Raji (cell line): ENCODE data around the gene DOCK1.

ENCODE experiments used
- POLR2A ChIP-seq: IDR thresholded peaks from 2 replicates; pipeline ENCODE4 v1.6.1; 2011; ENCODE audit warnings: low read depth, low read length, control low read depth; ENCODE audit not compliant: insufficient read depth

Gene DOCK1

GRCh38 chr10:126959906-126960685 is 54.9 kb downstream of the DOCK1 start:
- TF ChIP-seq POLR2A, result no peak

- no peak for TF ChIP-seq POLR2A
Measured at GRCh38 chr10:126963354-126963753, 58.1 kb downstream of the DOCK1 start.

GRCh38 chr10:126964190-126964589 is 59.0 kb downstream of the DOCK1 start:
- no peak for TF ChIP-seq POLR2A

GRCh38 chr10:126966938-126967337 is 61.7 kb downstream of the DOCK1 start:
- TF ChIP-seq POLR2A, result no peak

GRCh38 chr10:126969310-126969709 is 64.1 kb downstream of the DOCK1 start:
- no peak for TF ChIP-seq POLR2A

GRCh38 chr10:126972635-126973414 is 67.6 kb downstream of the DOCK1 start:
- TF ChIP-seq POLR2A, result no peak

- TF ChIP-seq POLR2A, result no peak
Measured at GRCh38 chr10:126975221-126975620, 70.0 kb downstream of the DOCK1 start.

- no peak for TF ChIP-seq POLR2A
Measured at GRCh38 chr10:126977216-126977615, 72.0 kb downstream of the DOCK1 start.

GRCh38 chr10:126979311-126979710 is 74.1 kb downstream of the DOCK1 start:
- TF ChIP-seq POLR2A, result no peak

GRCh38 chr10:126993208-126993607 is 88.0 kb downstream of the DOCK1 start:
- no peak for TF ChIP-seq POLR2A

- no peak for TF ChIP-seq POLR2A
Measured at GRCh38 chr10:126997801-126998590, 92.8 kb downstream of the DOCK1 start.

GRCh38 chr10:127000598-127000997 is 95.4 kb downstream of the DOCK1 start:
- TF ChIP-seq POLR2A, result no peak

- TF ChIP-seq POLR2A, result no peak
Measured at GRCh38 chr10:127003032-127003685, 97.9 kb downstream of the DOCK1 start.

GRCh38 chr10:127006453-127006852 is 101.2 kb downstream of the DOCK1 start:
- no peak for TF ChIP-seq POLR2A

- no peak for TF ChIP-seq POLR2A
Measured at GRCh38 chr10:127009366-127009765, 104.1 kb downstream of the DOCK1 start.
